OCI-LY1 (cell line): ENCODE measurements around the gene COPS4.

Experiments
- H2AFZ ChIP-seq: fragments of 200-600 bp; sonication (generic), shearing (Covaris generic); 2 replicates; pipeline ENCODE4 v1.6.0; 2014; ENCODE audit warnings: antibody characterized with exemption, mild to moderate bottlenecking, low read length
- H3F3A ChIP-seq: fragments of 200-600 bp; sonication (generic), shearing (Covaris generic); 2 replicates; pipeline ENCODE4 v1.6.0; 2014; ENCODE audit warnings: mild to moderate bottlenecking, antibody characterized with exemption, low read length, moderate library complexity; ENCODE audit not compliant: insufficient read depth
- H3K27ac ChIP-seq: fragments of 200-600 bp; sonication (generic); 2 replicates; pipeline ENCODE4 v1.5.1; 2014; ENCODE audit warnings: low read length, mixed run types, mild to moderate bottlenecking, low read depth; ENCODE audit not compliant: poor library complexity, severe bottlenecking
- H3K27me3 ChIP-seq: fragments of 200-600 bp; sonication (generic); 2 replicates; pipeline ENCODE4 v1.6.0; 2014; ENCODE audit warnings: antibody characterized with exemption, mild to moderate bottlenecking, low read length, moderate library complexity; ENCODE audit not compliant: insufficient read depth
- H3K36me3 ChIP-seq: fragments of 200-600 bp; sonication (generic); 2 replicates; pipeline ENCODE4 v1.6.1; 2014; ENCODE audit warnings: mild to moderate bottlenecking, antibody characterized with exemption, low read length, moderate library complexity, mixed read lengths; ENCODE audit not compliant: insufficient read depth
- H3K4me1 ChIP-seq: fragments of 200-600 bp; sonication (generic); 2 replicates; pipeline ENCODE4 v1.5.1; 2014; ENCODE audit warnings: mild to moderate bottlenecking, low read length, moderate library complexity; ENCODE audit not compliant: insufficient read depth, severe bottlenecking
- H3K4me2 ChIP-seq: fragments of 200-600 bp; sonication (generic), shearing (Covaris generic); 2 replicates; pipeline ENCODE4 v1.6.1; 2014; ENCODE audit warnings: low read length
- H3K4me3 ChIP-seq: fragments of 200-600 bp; sonication (generic); 2 replicates; pipeline ENCODE4 v1.5.1; 2014; ENCODE audit warnings: low read length, low read depth, mild to moderate bottlenecking, mixed read lengths; ENCODE audit not compliant: poor library complexity, severe bottlenecking
- H3K79me2 ChIP-seq: fragments of 200-600 bp; shearing (Covaris generic); 2 replicates; pipeline ENCODE4 v1.6.1; 2016; ENCODE audit warnings: mixed run types, low read length, mixed read lengths; ENCODE audit not compliant: insufficient read depth
- H3K9ac ChIP-seq: fragments of 200-600 bp; sonication (generic), shearing (Covaris generic); 2 replicates; pipeline ENCODE4 v1.6.1; 2014; ENCODE audit warnings: mild to moderate bottlenecking, low read length, mixed read lengths
- H3K9me2 ChIP-seq: fragments of 200-600 bp; sonication (generic), shearing (Covaris generic); 2 replicates; pipeline ENCODE4 v1.6.1; 2014; ENCODE audit warnings: low read depth, mild to moderate bottlenecking, low read length, mixed read lengths
- H3K9me3 ChIP-seq: fragments of 200-600 bp; shearing (Covaris generic); 2 replicates; pipeline ENCODE4 v1.6.1; 2014; ENCODE audit warnings: low read length, mixed read lengths
- H4K20me1 ChIP-seq: fragments of 200-600 bp; sonication (generic), shearing (Covaris generic); 2 replicates; pipeline ENCODE4 v1.6.0; 2016; ENCODE audit warnings: mild to moderate bottlenecking, low read length; ENCODE audit not compliant: insufficient read depth
- EZH2 ChIP-seq: fragments of 200-600 bp; sonication (generic), shearing (Covaris generic); IDR thresholded peaks from 2 replicates; pipeline ENCODE4 v1.8.0; 2017; ENCODE audit warnings: borderline replicate concordance, mixed run types, mild to moderate bottlenecking, antibody characterized with exemption, low read length, moderate library complexity, mixed read lengths
- TF ChIP-seq, protein P1 (sequence below): fragments of 200-600 bp; sonication (generic), shearing (Covaris generic); IDR thresholded peaks from 2 replicates; pipeline ENCODE4 v1.5.1; 2017; ENCODE audit warnings: mild to moderate bottlenecking, antibody characterized with exemption, low read length, moderate library complexity, mixed read lengths

The COPS4 gene

DNA sequence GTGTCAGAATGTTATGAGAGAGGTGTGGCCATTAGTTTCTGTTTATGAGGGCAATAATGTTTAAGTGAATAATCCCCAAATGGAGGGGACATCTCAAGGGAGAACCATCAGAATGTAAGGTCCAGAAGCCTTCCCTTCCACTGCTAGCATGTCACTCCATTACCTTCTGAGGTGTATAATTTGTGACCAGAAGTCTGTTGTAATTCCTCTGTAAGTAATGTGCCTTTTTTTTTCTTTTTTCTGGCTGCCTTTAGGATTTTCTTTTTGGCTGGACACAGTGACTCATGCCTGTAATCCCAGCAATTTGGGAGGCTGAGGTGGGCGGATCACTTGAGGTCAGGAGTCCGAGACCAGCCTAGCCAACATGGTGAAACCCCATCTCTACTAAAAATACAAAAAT, 10.8 kb upstream of the COPS4 start:
- Histone ChIP-seq H3K4me2 (no peak overlapping the region), H3K27ac (no peak overlapping the region), H3F3A (no peaks in the 10 kb centered on the region), H3K9me3 (0 out of 2 replicates have a peak, but pooled peaks cover 6% of the 10 kb centered on the region), H3K79me2 (no peaks in the 10 kb centered on the region), H3K9me2 (no peaks in the 10 kb centered on the region), H4K20me1 (no peaks in the 10 kb centered on the region), H3K4me1 (peaks cover 9% of the 10 kb centered on the region), H3K4me3 (no peak overlapping the region), H3K36me3 (no peaks in the 10 kb centered on the region), H3K9ac (no peak overlapping the region), H2AFZ (no peak overlapping the region), H3K27me3 (no peaks in the 10 kb centered on the region)
- TF ChIP-seq, protein P1, sequence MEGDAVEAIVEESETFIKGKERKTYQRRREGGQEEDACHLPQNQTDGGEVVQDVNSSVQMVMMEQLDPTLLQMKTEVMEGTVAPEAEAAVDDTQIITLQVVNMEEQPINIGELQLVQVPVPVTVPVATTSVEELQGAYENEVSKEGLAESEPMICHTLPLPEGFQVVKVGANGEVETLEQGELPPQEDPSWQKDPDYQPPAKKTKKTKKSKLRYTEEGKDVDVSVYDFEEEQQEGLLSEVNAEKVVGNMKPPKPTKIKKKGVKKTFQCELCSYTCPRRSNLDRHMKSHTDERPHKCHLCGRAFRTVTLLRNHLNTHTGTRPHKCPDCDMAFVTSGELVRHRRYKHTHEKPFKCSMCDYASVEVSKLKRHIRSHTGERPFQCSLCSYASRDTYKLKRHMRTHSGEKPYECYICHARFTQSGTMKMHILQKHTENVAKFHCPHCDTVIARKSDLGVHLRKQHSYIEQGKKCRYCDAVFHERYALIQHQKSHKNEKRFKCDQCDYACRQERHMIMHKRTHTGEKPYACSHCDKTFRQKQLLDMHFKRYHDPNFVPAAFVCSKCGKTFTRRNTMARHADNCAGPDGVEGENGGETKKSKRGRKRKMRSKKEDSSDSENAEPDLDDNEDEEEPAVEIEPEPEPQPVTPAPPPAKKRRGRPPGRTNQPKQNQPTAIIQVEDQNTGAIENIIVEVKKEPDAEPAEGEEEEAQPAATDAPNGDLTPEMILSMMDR = no peak

- no peaks in the 10 kb centered on the region for H3K36me3 ChIP-seq
- H3K4me1 ChIP-seq = peaks cover 9% of the 10 kb centered on the region
- no peaks in the 10 kb centered on the region for H3K9me2 ChIP-seq
- H3K9ac ChIP-seq = no peak overlapping the region
- no peak overlapping the region for H3K4me3 ChIP-seq
- no peaks in the 10 kb centered on the region for H4K20me1 ChIP-seq
- H3K4me2 ChIP-seq = no peak overlapping the region; the same call in 1 of the 2 replicates
- no peak overlapping the region for H3K27ac ChIP-seq
- no peak for TF ChIP-seq EZH2
- TF ChIP-seq, protein P1 = no peak
- H3F3A ChIP-seq = no peaks in the 10 kb centered on the region
- H3K79me2 ChIP-seq = no peaks in the 10 kb centered on the region
- 0 out of 2 replicates have a peak, but pooled peaks cover 6% of the 10 kb centered on the region for H3K9me3 ChIP-seq
- no peaks in the 10 kb centered on the region for H3K27me3 ChIP-seq
- no peak overlapping the region for H2AFZ ChIP-seq
Measured at GRCh38 chr4:83025563-83025962, 9.4 kb upstream of the COPS4 start.

DNA sequence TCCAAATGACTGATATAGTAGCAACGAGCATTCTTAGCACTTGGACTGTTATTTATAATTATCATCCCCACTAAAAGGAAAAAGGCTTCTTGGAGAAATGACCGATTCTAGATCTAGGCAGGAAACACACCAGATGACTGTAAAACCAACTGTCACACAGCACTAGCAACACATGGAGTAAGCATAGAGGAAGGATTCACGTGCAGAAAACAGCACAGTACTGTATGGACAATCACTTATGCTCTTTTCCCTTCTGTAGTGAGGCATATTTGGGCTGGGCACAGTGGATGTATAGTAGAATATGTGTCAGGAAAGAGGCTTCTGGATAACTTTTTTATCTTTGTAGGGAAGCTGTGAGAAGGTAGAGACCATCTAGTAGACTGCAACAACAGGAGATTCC, 6.0 kb upstream of the COPS4 start:
- Histone ChIP-seq H3K36me3 (no peaks in the 10 kb centered on the region), H3K9me3 (0 out of 2 replicates have a peak, but pooled peaks cover 6% of the 10 kb centered on the region), H3K79me2 (no peaks in the 10 kb centered on the region), H4K20me1 (no peaks in the 10 kb centered on the region), H2AFZ (no peak overlapping the region), H3K27ac (no peak overlapping the region), H3K4me2 (no peak overlapping the region), H3K4me3 (no peak overlapping the region), H3K4me1 (peaks cover 9% of the 10 kb centered on the region), H3K9ac (no peak overlapping the region), H3K9me2 (no peaks in the 10 kb centered on the region), H3K27me3 (no peaks in the 10 kb centered on the region), H3F3A (no peaks in the 10 kb centered on the region)
- no peak for TF ChIP-seq EZH2

DNA sequence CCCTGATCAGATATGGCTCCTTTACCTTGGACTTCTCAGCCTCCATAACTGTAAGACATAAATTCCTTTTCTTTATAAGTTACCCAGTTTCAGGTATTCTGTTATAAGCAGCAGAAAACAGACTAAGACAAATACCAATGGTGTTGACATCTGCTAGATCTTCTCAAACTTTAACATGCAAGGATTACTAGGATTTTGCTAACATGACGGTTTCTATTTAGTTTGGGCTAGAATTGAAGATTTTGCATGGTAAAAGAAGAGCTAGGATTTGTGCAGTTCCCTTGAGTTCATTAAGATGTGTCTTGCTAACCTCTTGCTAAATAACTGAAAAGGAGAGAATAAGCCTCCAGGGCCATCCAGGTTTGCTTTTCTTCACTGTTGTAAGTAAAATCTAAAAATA, 5.3 kb upstream of the COPS4 start:
- Histone ChIP-seq H3K9me2 (no peaks in the 10 kb centered on the region), H2AFZ (no peak overlapping the region), H3K27ac (no peak overlapping the region), H3K4me2 (no peak overlapping the region), H3K9me3 (0 out of 2 replicates have a peak, but pooled peaks cover 4% of the 10 kb centered on the region), H3K36me3 (no peaks in the 10 kb centered on the region), H3K4me1 (peaks cover 9% of the 10 kb centered on the region), H3K27me3 (no peaks in the 10 kb centered on the region), H3F3A (no peaks in the 10 kb centered on the region), H4K20me1 (no peaks in the 10 kb centered on the region), H3K4me3 (no peak overlapping the region), H3K79me2 (no peaks in the 10 kb centered on the region), H3K9ac (no peak overlapping the region)
- TF ChIP-seq, protein P1 = no peak
- no peak for TF ChIP-seq EZH2
